Stimulated activated CD8-positive, alpha-beta memory T cell treated with anti-CD3 and anti-CD28 coated beads, Interleukin-12 subunit alpha, Interleukin-12 subunit beta, amount 100 ng/mL, for 1 hour (primary cell): ENCODE measurements around the gene PRIM1.
"Not testable (repeated sequence)": the region's sequence is repeated elsewhere in the genome, so short reads cannot be mapped to it uniquely, and the experiment has no call there.

Source experiments
- DNase-seq: peaks from one replicate; pipeline ENCODE4 v3.0.0-alpha.2; 2020; ENCODE audit warnings: low read depth

The PRIM1 gene

GRCh38 chr12:56751712-56752598, at the start of gene PRIM1:
TSS of gene PRIM1 (minus strand) at chr12:56752323. CDS start at chr12:56752298, 25 bp downstream.
- DNase-seq = peak; percentile 55

DNA sequence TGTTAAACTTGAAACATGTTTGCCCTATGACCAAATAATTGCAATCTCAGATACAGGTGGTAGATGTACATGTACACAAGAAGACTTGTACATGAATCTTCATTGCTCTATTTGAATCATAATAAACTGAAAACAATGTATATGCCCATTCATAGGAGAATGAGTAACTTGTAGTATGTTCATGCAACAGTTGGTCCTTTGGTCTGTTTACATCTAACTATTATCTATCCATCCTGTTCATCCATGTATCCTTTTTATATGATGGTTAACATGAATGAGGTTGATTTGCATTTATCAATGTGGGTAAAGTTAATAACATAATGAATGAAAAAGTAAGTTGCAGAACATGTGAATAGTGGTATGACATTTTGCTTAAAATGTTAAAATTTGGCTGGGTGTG, 48.1 kb upstream of the PRIM1 start:
- DNase-seq = no peak

- DNase-seq = not testable (repeated sequence)
These were observed 47.2 kb upstream of the PRIM1 start for GRCh38 chr12:56799345-56799744.

DNA sequence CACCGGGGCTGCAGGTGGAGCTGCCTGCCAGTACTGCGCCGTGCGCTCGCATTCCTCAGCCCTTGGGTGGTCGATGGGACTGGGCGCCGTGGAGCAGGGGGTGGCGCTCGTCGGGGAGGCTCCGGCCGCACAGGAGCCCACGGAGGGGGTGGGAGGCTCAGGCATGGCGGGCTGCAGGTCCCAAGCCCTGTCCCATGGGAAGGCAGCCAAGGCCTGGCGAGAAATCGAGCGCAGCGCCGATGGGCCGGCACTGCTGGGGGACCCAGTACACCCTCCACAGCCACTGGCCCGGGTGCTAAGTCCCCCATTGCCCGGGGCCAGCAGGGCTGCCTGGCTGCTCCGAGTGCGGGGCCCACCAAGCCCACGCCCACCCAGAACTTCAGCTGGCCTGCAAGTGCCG, 43.7 kb upstream of the PRIM1 start:
- not testable (repeated sequence) for DNase-seq

- DNase-seq = not testable (repeated sequence)
These were observed 43.0 kb upstream of the PRIM1 start for GRCh38 chr12:56795046-56795562.

DNA sequence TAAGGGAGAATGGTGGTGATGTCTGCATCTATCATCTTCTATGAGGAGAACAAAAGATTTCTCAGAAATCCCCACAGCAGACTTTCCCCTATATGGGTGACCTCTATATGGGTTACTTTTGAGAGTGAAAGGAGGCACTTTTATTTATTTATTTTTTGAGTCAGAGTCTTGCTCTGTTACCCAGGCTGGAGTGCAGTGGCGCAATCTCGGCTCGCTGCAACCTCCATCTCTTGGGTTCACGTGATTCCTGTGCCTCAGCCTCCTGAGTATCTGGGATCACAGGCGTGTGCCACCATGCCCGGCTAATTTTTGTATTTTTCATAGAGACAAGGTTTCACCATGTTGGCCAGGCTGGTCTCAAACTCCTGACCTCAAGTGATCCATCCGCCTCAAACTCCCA, 41.0 kb upstream of the PRIM1 start:
- DNase-seq = not testable (repeated sequence)

- no peak for DNase-seq
These were observed 40.6 kb upstream of the PRIM1 start for GRCh38 chr12:56792678-56793077.

DNA sequence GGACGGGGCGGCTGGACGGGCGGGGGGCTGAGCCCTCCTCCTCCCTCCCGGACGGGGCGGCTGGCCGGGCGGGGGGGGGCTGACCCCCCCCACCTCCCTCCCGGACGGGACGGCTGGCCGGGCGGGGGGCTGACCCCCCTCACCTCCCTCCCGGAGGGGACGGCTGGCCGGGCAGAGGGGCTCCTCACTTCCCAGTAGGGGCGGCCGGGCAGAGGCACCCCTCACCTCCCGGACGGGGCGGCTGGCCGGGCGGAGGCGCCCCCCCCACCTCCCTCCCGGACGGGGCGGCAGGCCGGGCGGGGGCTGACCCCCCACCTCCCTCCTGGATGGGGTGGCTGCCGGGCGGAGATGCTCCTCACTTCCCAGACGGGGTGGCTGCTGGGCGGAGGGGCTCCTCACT, 37.3 kb upstream of the PRIM1 start:
- not testable (repeated sequence) for DNase-seq

DNA sequence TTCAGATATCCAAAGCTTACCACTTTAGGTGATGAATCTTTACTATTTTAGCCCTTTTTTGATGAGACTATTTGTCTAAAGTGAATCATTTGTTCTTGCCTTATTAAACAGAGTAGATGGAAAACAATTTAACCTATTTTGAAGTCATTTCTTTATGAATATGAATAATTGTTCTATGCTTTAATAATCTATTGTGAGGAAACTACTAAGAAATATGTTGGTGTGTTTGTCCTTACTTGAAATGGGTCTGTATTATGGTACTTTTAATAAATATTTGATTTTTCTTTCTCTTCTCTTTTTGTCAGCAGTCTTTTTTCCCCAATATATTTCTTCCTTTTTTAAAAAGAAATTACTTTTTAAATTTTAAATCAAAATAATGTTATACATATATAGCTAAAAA, 35.4 kb upstream of the PRIM1 start:
- no peak for DNase-seq

GRCh38 chr12:56785874-56786273, 33.8 kb upstream of the PRIM1 start:
- no peak for DNase-seq

DNA sequence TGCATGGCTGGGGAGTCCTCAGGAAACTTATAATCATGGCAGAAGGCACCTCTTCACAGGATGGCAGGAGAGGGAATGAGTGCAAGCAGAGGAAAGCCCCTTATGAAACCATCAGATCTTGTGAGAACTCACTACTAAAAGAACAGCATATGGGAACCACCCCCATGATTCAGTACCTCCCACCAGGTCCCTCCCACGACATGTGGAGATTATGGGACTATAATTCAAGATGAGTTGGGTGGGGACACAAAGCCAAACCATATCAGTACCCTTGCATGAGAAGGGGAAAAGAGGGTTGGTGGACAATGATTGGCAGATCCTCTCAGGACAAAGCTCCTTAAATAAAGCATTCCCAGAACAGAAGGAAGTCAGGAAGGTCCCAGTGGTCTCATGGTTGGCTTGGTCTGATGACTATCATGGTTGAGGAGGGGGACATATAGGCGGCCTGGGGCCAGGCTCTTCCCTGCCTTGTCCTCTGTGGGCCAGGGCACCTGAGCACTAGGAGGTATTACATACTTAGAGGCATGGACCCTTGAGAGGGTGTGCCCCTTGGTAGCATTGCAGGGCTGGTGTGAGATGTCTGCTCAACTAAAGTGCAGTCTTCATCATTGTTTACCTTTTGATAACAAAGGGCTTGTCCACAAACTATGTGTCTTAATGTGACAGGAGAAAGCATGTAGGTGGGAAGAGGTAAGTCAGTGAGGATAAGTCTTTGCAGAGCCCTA, 33.2 kb upstream of the PRIM1 start:
- DNase-seq = no peak

DNA sequence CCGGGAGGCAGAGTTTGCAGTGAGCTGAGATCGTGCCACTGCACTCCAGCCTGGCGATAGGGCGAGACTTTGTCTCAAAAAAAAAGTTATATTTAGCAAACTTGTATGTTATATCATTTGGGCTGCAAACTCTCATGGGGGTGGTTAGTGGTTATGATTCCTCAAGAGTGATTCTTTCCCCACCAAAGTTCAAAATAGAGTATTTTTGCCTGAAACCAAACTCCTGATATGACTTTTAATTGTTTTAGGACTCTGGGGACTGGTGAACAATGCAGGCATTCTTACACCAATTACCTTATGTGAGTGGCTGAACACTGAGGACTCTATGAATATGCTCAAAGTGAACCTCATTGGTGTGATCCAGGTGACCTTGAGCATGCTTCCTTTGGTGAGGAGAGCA, 29.6 kb upstream of the PRIM1 start:
- DNase-seq = no peak

DNA sequence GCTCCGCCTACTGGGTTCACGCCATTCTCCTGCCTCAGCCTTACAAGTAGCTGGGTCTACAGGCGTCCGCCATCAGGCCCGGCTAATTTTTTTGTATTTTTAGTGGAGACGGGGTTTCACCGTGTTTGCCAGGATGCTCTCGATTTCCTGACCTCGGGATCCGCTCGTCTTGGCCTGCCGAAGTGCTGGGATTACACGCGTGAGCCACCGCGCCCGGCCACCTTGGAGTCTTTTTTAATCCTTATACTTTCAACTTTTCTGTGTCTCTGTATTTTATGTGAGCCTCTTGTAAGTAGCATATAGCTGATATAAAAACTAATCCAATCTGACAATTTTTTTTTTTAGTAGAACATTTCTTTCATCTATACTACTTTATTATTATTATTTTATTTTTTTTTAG, 26.6 kb upstream of the PRIM1 start:
- DNase-seq = no peak

DNA sequence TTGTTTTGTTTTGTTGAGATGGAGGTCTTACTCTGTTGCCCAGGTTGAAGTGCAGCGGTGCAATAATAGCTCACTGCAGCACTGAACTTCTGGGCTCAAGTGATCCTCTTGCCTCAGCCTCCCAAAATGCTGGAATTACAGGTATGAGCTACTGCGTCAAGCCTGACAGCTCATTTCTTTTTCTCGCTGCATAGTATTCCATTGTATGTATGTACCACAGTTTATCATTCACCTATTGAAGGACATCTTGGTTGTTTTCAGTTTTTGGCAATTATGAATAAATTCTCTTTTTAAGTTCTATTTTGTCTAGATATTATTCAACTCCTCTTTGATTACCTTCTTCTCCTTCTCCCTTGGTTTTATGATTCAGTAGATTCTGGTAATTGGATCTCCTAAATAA, 24.5 kb upstream of the PRIM1 start:
- DNase-seq = no peak

GRCh38 chr12:56775638-56776037, 23.5 kb upstream of the PRIM1 start:
- no peak for DNase-seq

- DNase-seq = no peak
These were observed 21.0 kb upstream of the PRIM1 start for GRCh38 chr12:56773113-56773512.

GRCh38 chr12:56772625-56773024, 20.5 kb upstream of the PRIM1 start:
- no peak for DNase-seq

DNA sequence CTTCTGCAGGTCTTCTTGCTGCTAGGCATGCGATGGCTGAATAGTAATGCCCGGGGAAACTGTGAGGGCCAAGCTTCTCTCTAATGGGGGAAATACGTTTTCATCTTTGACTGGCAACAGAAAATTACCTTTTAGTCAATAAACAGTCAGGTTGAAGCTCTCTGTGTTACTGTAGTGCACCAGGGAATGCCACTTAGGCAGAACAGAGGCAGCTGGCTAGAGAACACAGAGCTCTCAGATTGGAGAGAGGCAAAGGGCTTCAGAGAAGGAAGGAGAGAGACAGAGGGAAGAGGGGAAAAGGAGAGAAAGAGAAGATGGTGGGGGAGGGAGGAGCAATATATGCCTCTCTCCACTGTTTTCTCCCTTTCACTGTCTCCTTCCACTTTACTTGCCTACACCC, 17.7 kb upstream of the PRIM1 start:
- no peak for DNase-seq

DNA sequence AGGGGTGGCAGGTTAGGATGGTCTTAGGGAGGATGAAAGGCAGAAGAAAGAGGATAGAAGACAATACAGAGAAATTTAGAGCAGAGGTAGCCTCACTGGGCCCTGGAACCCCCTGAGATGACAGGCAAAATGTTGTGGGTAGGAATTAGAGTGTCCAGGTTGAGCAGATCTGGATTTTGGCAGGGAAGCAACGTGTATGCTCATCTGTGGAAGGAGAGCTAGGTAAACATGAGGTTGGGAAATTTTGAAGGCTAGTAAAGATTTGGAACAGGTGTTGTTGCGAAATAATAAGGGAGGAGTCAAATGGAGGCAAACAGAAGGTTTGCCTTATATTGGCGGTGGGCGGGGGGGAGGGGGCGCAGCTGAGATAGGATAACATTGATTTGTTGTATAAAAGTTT, 16.3 kb upstream of the PRIM1 start:
- no peak for DNase-seq

GRCh38 chr12:56766535-56766934, 14.4 kb upstream of the PRIM1 start:
- no peak for DNase-seq

DNA sequence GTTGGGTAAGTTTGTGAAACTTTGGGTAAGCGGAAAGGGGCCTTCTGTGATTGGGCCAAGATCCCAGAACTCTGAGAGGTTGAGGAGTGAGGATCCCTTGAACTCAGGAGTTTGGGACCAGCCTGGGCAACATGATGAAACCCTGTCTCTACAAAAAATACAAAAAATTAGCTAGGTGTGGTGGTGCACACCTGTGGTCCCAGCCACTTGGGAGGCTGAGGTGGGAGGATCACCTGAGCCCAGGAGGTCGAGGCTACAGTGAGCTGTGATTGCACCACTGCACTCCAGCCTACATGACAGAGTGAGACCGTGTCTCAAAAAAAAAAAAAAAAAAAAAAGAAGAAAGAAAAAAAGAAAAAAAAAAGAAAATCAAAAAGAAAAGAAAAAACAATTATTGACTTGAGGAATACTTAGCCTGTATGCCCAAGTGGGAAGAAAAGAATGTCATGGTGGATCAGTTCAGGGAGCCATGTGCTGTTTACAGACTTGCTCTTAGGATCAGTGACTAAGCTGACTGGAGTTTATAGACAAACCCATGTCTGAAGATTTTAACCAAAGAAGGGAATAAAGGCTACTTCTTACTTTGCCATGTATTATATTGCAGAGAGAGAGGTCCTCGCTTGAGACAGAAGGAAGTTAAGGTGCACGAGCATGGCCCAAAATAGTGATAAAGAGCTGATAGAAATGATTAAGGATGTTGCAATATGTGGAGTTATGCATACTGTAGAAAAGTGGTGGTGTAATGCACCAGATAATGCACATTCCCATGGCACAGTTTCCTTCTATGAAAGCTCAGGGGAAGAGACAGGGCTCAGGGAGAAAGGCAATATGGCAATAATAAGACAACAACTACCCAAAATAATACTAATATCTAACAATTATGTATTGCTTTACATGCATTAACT, 11.9 kb upstream of the PRIM1 start:
- DNase-seq = no peak

- DNase-seq = no peak
These were observed 9.7 kb upstream of the PRIM1 start for GRCh38 chr12:56761812-56762211.
